Measurements from ENCODE around the gene SNTA1.

DNA sequence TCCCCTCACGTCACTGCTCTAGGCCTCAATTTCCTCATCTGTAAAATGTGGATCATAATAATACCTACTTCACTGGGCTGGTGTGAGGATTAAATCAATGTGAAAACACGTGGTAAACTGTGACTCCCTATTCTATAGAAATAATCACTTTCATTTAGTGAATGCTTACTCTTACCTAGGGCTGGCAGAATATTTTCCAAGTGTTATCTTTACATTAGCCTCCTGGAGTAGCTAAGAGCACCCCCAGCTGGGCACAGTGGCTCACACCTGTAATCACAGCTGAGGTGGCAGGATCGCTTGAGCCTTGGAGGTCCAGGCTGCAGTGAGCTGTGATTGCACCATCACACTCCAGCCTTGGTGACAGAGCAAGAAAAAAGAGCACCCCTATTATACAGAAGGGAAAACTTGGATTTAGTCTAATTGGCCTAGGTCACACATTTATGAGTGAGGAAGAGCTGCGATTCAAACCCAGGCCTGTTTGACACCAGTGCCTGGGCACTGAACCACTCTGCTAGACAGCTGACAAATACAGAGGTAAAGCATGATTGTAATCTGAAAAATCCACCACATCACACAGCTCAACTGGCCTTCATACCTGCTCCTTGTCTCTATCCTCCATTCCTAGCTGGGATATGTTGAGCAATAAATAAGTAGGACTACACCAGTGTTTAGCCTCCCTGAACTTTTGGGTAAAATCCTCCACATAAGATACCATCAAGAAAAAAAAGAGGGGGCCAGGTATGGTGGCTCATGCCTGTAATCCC is 1.4 kb upstream of the SNTA1 start:
- TF ChIP-seq ZNF114 (CRISPR knock-in tag; IDR thresholded peaks at IDR 0.05) = no peak
- TF ChIP-seq EZH2 (IDR thresholded peaks at IDR 0.05; ENCODE audit: low read depth, unreplicated experiment) = no peak
- TF ChIP-seq, protein P1, sequence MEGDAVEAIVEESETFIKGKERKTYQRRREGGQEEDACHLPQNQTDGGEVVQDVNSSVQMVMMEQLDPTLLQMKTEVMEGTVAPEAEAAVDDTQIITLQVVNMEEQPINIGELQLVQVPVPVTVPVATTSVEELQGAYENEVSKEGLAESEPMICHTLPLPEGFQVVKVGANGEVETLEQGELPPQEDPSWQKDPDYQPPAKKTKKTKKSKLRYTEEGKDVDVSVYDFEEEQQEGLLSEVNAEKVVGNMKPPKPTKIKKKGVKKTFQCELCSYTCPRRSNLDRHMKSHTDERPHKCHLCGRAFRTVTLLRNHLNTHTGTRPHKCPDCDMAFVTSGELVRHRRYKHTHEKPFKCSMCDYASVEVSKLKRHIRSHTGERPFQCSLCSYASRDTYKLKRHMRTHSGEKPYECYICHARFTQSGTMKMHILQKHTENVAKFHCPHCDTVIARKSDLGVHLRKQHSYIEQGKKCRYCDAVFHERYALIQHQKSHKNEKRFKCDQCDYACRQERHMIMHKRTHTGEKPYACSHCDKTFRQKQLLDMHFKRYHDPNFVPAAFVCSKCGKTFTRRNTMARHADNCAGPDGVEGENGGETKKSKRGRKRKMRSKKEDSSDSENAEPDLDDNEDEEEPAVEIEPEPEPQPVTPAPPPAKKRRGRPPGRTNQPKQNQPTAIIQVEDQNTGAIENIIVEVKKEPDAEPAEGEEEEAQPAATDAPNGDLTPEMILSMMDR (conservative IDR thresholded peaks at IDR 0.05; ENCODE audit: low read depth in 2 of 2) = peak; percentile 32 to 57
- TF ChIP-seq, protein P2, sequence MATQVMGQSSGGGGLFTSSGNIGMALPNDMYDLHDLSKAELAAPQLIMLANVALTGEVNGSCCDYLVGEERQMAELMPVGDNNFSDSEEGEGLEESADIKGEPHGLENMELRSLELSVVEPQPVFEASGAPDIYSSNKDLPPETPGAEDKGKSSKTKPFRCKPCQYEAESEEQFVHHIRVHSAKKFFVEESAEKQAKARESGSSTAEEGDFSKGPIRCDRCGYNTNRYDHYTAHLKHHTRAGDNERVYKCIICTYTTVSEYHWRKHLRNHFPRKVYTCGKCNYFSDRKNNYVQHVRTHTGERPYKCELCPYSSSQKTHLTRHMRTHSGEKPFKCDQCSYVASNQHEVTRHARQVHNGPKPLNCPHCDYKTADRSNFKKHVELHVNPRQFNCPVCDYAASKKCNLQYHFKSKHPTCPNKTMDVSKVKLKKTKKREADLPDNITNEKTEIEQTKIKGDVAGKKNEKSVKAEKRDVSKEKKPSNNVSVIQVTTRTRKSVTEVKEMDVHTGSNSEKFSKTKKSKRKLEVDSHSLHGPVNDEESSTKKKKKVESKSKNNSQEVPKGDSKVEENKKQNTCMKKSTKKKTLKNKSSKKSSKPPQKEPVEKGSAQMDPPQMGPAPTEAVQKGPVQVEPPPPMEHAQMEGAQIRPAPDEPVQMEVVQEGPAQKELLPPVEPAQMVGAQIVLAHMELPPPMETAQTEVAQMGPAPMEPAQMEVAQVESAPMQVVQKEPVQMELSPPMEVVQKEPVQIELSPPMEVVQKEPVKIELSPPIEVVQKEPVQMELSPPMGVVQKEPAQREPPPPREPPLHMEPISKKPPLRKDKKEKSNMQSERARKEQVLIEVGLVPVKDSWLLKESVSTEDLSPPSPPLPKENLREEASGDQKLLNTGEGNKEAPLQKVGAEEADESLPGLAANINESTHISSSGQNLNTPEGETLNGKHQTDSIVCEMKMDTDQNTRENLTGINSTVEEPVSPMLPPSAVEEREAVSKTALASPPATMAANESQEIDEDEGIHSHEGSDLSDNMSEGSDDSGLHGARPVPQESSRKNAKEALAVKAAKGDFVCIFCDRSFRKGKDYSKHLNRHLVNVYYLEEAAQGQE (IDR thresholded peaks at IDR 0.05; ENCODE audit: unreplicated experiment) = no peak
- TF ChIP-seq EZH2phosphoT487 (IDR thresholded peaks at IDR 0.05; ENCODE audit: unreplicated experiment) = no peak
- TF ChIP-seq CREB1 (CRISPR knock-in tag; IDR thresholded peaks at IDR 0.05; ENCODE audit: low read depth) = no peak

Data from GM23338 (cell line).